HepG2 (cell line): ENCODE measurements around the gene THAP3. TPM values are rescaled to one million over a fixed set of nuclear protein-coding genes. Genes with fewer than 3 reads are reported as not detected.

Experiments used
- AFF4 ChIP-seq: sonication (generic); formaldehyde crosslinking; IDR thresholded peaks from 2 replicates; pipeline ENCODE4 v1.4.0; 2020; ENCODE audit warnings: missing genetic modification reagents
- ARHGAP35 ChIP-seq: sonication (generic); formaldehyde crosslinking; IDR thresholded peaks from 2 replicates; pipeline ENCODE4 v1.9.0; 2022; ENCODE audit warnings: mild to moderate bottlenecking, inconsistent platforms, moderate library complexity, missing genetic modification reagents, borderline replicate concordance
- CENPBD1 ChIP-seq: sonication (generic); formaldehyde crosslinking; IDR thresholded peaks from 2 replicates; pipeline ENCODE4 v1.8.0; 2022; ENCODE audit warnings: missing genetic modification reagents, low read depth, mild to moderate bottlenecking, borderline replicate concordance
- CREB1 ChIP-seq, 2 experiments: fragments of 450-650 bp in 1 of 2; IDR thresholded peaks; 2 replicates each; pipeline ENCODE4 v1.6.1; 2016 to 2017; ENCODE audit warnings: control low read depth in 1 of 2, mild to moderate bottlenecking in 1 of 2, missing compliant biosample characterization in 1 of 2, missing genetic modification characterization in 1 of 2
- MAFK ChIP-seq, 2 experiments: IDR thresholded peaks in 1 of 2; conservative IDR thresholded peaks in 1 of 2; 2 replicates each; pipeline ENCODE4 v1.6.1; 2011; ENCODE audit warnings: improper control_type of control experiment in 2 of 2, low read length in 2 of 2
- NFYB ChIP-seq: sonication (generic); formaldehyde crosslinking; IDR thresholded peaks from 2 replicates; pipeline ENCODE4 v1.4.0; 2020; ENCODE audit warnings: missing genetic modification reagents
- PCBP1 ChIP-seq: fragments of 200-400 bp; formaldehyde crosslinking; IDR thresholded peaks from 2 replicates; pipeline ENCODE4 v1.6.1; 2017; ENCODE audit warnings: mild to moderate bottlenecking, low read depth, low read length, borderline replicate concordance
- RARA ChIP-seq: IDR thresholded peaks from 2 replicates; pipeline ENCODE4 v1.6.1; 2016; ENCODE audit warnings: missing genetic modification reagents, missing compliant biosample characterization
- REL ChIP-seq: sonication (generic); formaldehyde crosslinking; conservative IDR thresholded peaks from 2 replicates; pipeline ENCODE4 v1.8.0; 2022; ENCODE audit warnings: mild to moderate bottlenecking, missing genetic modification reagents, moderate library complexity
- RNF2 ChIP-seq: fragments of 450-650 bp; conservative IDR thresholded peaks from 2 replicates; pipeline ENCODE4 v1.6.1; 2016; ENCODE audit warnings: low read depth
- SUZ12 ChIP-seq: fragments of 150-350 bp; IDR thresholded peaks from 2 replicates; pipeline ENCODE4 v1.6.1; 2014; ENCODE audit warnings: low read depth, low read length
- THRA ChIP-seq: sonication (generic); formaldehyde crosslinking; IDR thresholded peaks from 2 replicates; pipeline ENCODE4 v1.4.0; 2020; ENCODE audit warnings: missing genetic modification reagents, borderline replicate concordance
- TOE1 ChIP-seq: sonication (generic); formaldehyde crosslinking; IDR thresholded peaks from 2 replicates; pipeline ENCODE4 v1.4.0; 2020; ENCODE audit warnings: mild to moderate bottlenecking, missing genetic modification reagents
- ZGPAT ChIP-seq: IDR thresholded peaks from 2 replicates; pipeline ENCODE4 v1.6.1; 2016; ENCODE audit warnings: mild to moderate bottlenecking
- ZKSCAN8 ChIP-seq: IDR thresholded peaks from 2 replicates; pipeline ENCODE4 v1.6.1; 2016; ENCODE audit warnings: borderline replicate concordance, missing genetic modification reagents, missing compliant biosample characterization
- ZNF143 ChIP-seq: sonication (generic); formaldehyde crosslinking; IDR thresholded peaks from 2 replicates; pipeline ENCODE4 v1.4.0; 2020; ENCODE audit warnings: missing genetic modification reagents
- ZNF556 ChIP-seq: sonication (generic); formaldehyde crosslinking; IDR thresholded peaks from 2 replicates; pipeline ENCODE4 v1.4.0; 2020; ENCODE audit warnings: mild to moderate bottlenecking, missing genetic modification reagents, borderline replicate concordance
- ZNF639 ChIP-seq: conservative IDR thresholded peaks from 2 replicates; pipeline ENCODE4 v1.6.1; 2018; ENCODE audit warnings: missing genetic modification reagents
- polyA plus RNA-seq, 8 experiments: library from polyadenylated mRNA; depleted of rRNA in 3 of 8; stranded (reverse) in 7 of 8; unstranded in 1 of 8; fragments of >200 nt; fragmentation: Illumina TruSeq in 4 of 8; extraction: Trizol in 4 of 8; gene quantifications; 2 replicates each; pipeline versions ENCODE4 v1.2.1 to v1.2.3, GENCODE V29; 2011 to 2016; ENCODE audit warnings: low read depth in 4 of 8, missing spikeins in 1 of 8, mixed read lengths in 1 of 8; ENCODE audit not compliant: insufficient read depth in 1 of 8
- total RNA-seq, 5 experiments: library from RNA; depleted of rRNA; stranded (reverse); fragments of >200 nt; fragmentation: Illumina TruSeq; extraction: Trizol; gene quantifications; 2 replicates each; pipeline ENCODE4 v1.2.3, GENCODE V29; 2016; ENCODE audit warnings: low read depth in 1 of 5

The THAP3 gene
- total and polyA plus RNA-seq, 2 of the 13 experiments (the other 11 are each of a cell fraction or from before 2014, with no cell fraction given), result 10.3 to 14.9 TPM

GRCh38 chr1:6613361-6614018 lies 11.2 kb upstream of the THAP3 start, which contains the start of gene PHF13 (continued):
- TF ChIP-seq ZGPAT (CRISPR knock-in tag) (peak; percentile 88), ZNF556 (no peak), CENPBD1 (CRISPR knock-in tag) (no peak), MAFK (conservative IDR thresholded peaks at IDR 0.05 in 1 of 2, IDR thresholded peaks at IDR 0.05 in 1 of 2; ENCODE audit: low read length in 2 of 2) (no peak), RARA (CRISPR knock-in tag) (peak; percentile 34), SUZ12 (peak; percentile 88), RNF2 (no peak), ZKSCAN8 (CRISPR knock-in tag) (no peak), ARHGAP35 (no peak), ZNF639 (CRISPR knock-in tag) (peak; percentile 98), NFYB (peak; percentile 60), ZNF143 (CRISPR knock-in tag) (peak; percentile 96), REL (no peak), CREB1 (IDR thresholded peaks at IDR 0.05) (0 out of 2 replicates have a peak, but pooled peaks have one; percentile 46), CREB1 (CRISPR knock-in tag; IDR thresholded peaks at IDR 0.05) (peak; percentile 78), THRA (CRISPR knock-in tag) (0 out of 2 replicates have a peak, but pooled peaks have one; percentile 10), PCBP1 (0 out of 2 replicates have a peak, but pooled peaks have one; percentile 49), TOE1 (CRISPR knock-in tag) (no peak), AFF4 (CRISPR knock-in tag) (no peak)
